HEK293 (cell line): ENCODE results near the gene PPFIA1.

Source experiments
- CTCF ChIA-PET: fragments of 350-600 bp; formaldehyde crosslinking; extraction: SDS; loops from one replicate; lab custom pipeline; 2021; ENCODE audit warnings: antibody characterized with exemption; lab: Yijun Ruan, JAX
- POLR2A ChIA-PET: fragments of 300-600 bp; formaldehyde crosslinking; extraction: SDS; loops from one replicate; lab custom pipeline; 2020; ENCODE audit warnings: antibody characterized with exemption, inconsistent platforms; lab: Yijun Ruan, JAX
- H3K27ac ChIP-seq: fragments of 200-500 bp; sonication (Bioruptor generic); 2 replicates; pipeline ENCODE4 v1.5.1; 2014; ENCODE audit warnings: low read depth, low read length, control low read depth, inconsistent platforms; ENCODE audit errors: extremely low read depth
- H3K36me3 ChIP-seq, 2 experiments: fragments of 200-500 bp in 1 of 2; sonication (Bioruptor generic) in 1 of 2; 1 replicate in 1 of 2; 2 replicates in 1 of 2; pipeline ENCODE4 v1.5.1; 2014 to 2017; ENCODE audit warnings: inconsistent platforms in 2 of 2, low read length in 2 of 2; ENCODE audit not compliant: control insufficient read depth in 2 of 2, insufficient read depth in 1 of 2
- H3K4me1 ChIP-seq: fragments of 200-500 bp; sonication (Bioruptor generic); 2 replicates; pipeline ENCODE4 v1.5.1; 2014; ENCODE audit warnings: mild to moderate bottlenecking, low read length, inconsistent platforms; ENCODE audit not compliant: control insufficient read depth, insufficient read depth
- H3K4me3 ChIP-seq: 2 replicates; pipeline ENCODE4 v1.5.1; 2011; ENCODE audit warnings: low read depth, mild to moderate bottlenecking, control low read depth, low read length, moderate library complexity
- H3K9me3 ChIP-seq: fragments of 200-500 bp; sonication (Bioruptor generic); 2 replicates; pipeline ENCODE4 v1.5.1; 2014; ENCODE audit warnings: low read depth, low read length, inconsistent platforms; ENCODE audit not compliant: control insufficient read depth, insufficient read depth
- BCL11B ChIP-seq: fragments of 450-650 bp; formaldehyde crosslinking; IDR thresholded peaks from 2 replicates; pipeline ENCODE4 v1.5.1; 2016; ENCODE audit warnings: low read depth, missing biosample characterization, missing genetic modification characterization
- EGR2 ChIP-seq: fragments of 450-650 bp; formaldehyde crosslinking; IDR thresholded peaks from 2 replicates; pipeline ENCODE4 v1.5.1; 2016; ENCODE audit warnings: low read depth, missing biosample characterization, missing genetic modification characterization
- KLF17 ChIP-seq: fragments of 450-650 bp; formaldehyde crosslinking; IDR thresholded peaks from 2 replicates; pipeline ENCODE4 v1.5.1; 2016; ENCODE audit warnings: missing biosample characterization, missing genetic modification characterization
- PRDM6 ChIP-seq: fragments of 450-650 bp; formaldehyde crosslinking; IDR thresholded peaks from 2 replicates; pipeline ENCODE4 v1.5.1; 2017; ENCODE audit warnings: missing biosample characterization, missing genetic modification characterization
- SP2 ChIP-seq: fragments of 450-650 bp; formaldehyde crosslinking; IDR thresholded peaks from 2 replicates; pipeline ENCODE4 v1.5.1; 2016; ENCODE audit warnings: missing biosample characterization, missing genetic modification characterization
- YY2 ChIP-seq: fragments of 450-650 bp; formaldehyde crosslinking; IDR thresholded peaks from 2 replicates; pipeline ENCODE4 v1.5.1; 2016; ENCODE audit warnings: missing biosample characterization, missing genetic modification characterization
- ZBTB49 ChIP-seq: fragments of 450-650 bp; formaldehyde crosslinking; IDR thresholded peaks from 2 replicates; pipeline ENCODE4 v1.5.1; 2016; ENCODE audit warnings: missing biosample characterization, missing genetic modification characterization, low read depth
- ZFHX2 ChIP-seq: fragments of 450-650 bp; formaldehyde crosslinking; conservative IDR thresholded peaks from 2 replicates; pipeline ENCODE4 v1.5.1; 2016; ENCODE audit warnings: missing biosample characterization, missing genetic modification characterization
- ZFP41 ChIP-seq: fragments of 450-650 bp; formaldehyde crosslinking; IDR thresholded peaks from 2 replicates; pipeline ENCODE4 v1.5.1; 2016; ENCODE audit warnings: missing biosample characterization, missing genetic modification characterization, borderline replicate concordance
- ZNF138 ChIP-seq: fragments of 450-650 bp; formaldehyde crosslinking; IDR thresholded peaks from 2 replicates; pipeline ENCODE4 v1.5.1; 2016; ENCODE audit warnings: missing biosample characterization, missing genetic modification characterization, borderline replicate concordance
- ZNF19 ChIP-seq: fragments of 450-650 bp; formaldehyde crosslinking; IDR thresholded peaks from 2 replicates; pipeline ENCODE4; 2016; ENCODE audit warnings: missing biosample characterization, missing genetic modification characterization, low read depth
- ZNF23 ChIP-seq: fragments of 450-650 bp; formaldehyde crosslinking; IDR thresholded peaks from 2 replicates; pipeline ENCODE4 v1.5.1; 2016; ENCODE audit warnings: missing biosample characterization, missing genetic modification characterization, borderline replicate concordance
- ZNF324 ChIP-seq: fragments of 450-650 bp; formaldehyde crosslinking; IDR thresholded peaks from 2 replicates; pipeline ENCODE4 v1.5.1; 2016; ENCODE audit warnings: missing biosample characterization, missing genetic modification characterization
- ZNF341 ChIP-seq: fragments of 450-650 bp; formaldehyde crosslinking; IDR thresholded peaks from 2 replicates; pipeline ENCODE4; 2016; ENCODE audit warnings: low read depth, missing biosample characterization, missing genetic modification characterization
- ZNF571 ChIP-seq: fragments of 450-650 bp; formaldehyde crosslinking; IDR thresholded peaks from 2 replicates; pipeline ENCODE4 v1.5.0; 2017; ENCODE audit warnings: missing biosample characterization, missing genetic modification characterization
- ZNF776 ChIP-seq: fragments of 450-650 bp; formaldehyde crosslinking; IDR thresholded peaks from 2 replicates; pipeline ENCODE4 v1.5.0; 2017; ENCODE audit warnings: missing biosample characterization, missing genetic modification characterization, borderline replicate concordance
- ZNF777 ChIP-seq: fragments of 450-650 bp; formaldehyde crosslinking; IDR thresholded peaks from 2 replicates; pipeline ENCODE4 v1.5.1; 2017; ENCODE audit warnings: missing biosample characterization, missing genetic modification characterization, borderline replicate concordance

PPFIA1 gene

GRCh38 chr11:70432065-70432464 lies 161.6 kb downstream of the PPFIA1 start (continued):
- TF ChIP-seq ZNF324 (no peak), SP2 (tag by site-specific recombination) (no peak), ZFP41 (no peak), ZNF19 (tag by site-specific recombination) (no peak)

- no peaks in the 10 kb centered on the region for H3K4me1 ChIP-seq
- H3K4me3 ChIP-seq = no peak overlapping the region
- no peaks in the 10 kb centered on the region for H3K9me3 ChIP-seq
- H3K36me3 ChIP-seq = peaks cover 0 to 96% of the 10 kb centered on the region in 2 experiments; a peak in 1 of 3 replicates
- CTCF ChIA-PET = no interaction called here
- POLR2A ChIA-PET = no interaction called here
- H3K27ac ChIP-seq = no peak overlapping the region
- TF ChIP-seq KLF17 (tag by site-specific recombination) (no peak), EGR2 (tag by site-specific recombination) (peak; percentile 51; the same call in 1 of the 2 replicates), ZFHX2 (peak; percentile 27; the same call in 1 of the 2 replicates)
These were observed 162.1 kb downstream of the PPFIA1 start for GRCh38 chr11:70432580-70432979.

- Histone ChIP-seq H3K27ac (no peak overlapping the region), H3K36me3 (peaks cover 0 to 97% of the 10 kb centered on the region in 2 experiments; a peak in 1 of 3 replicates), H3K4me3 (no peak overlapping the region), H3K9me3 (no peaks in the 10 kb centered on the region), H3K4me1 (no peaks in the 10 kb centered on the region)
- ChIA-PET POLR2A (interaction anchor here (0.6 kb wide), 1 partner anchor 46 kb away, joined by 4 read pairs; no protein-coding TSS in a partner anchor), CTCF (no interaction called here)
- no peak for TF ChIP-seq ZNF571 (tag by site-specific recombination)
- no peak for TF ChIP-seq ZNF138 (tag by site-specific recombination)
- no peak for TF ChIP-seq BCL11B (tag by site-specific recombination)
- TF ChIP-seq PRDM6 (tag by site-specific recombination) = no peak
- no peak for TF ChIP-seq ZNF23 (tag by site-specific recombination)
- TF ChIP-seq ZNF341 (tag by site-specific recombination) = no peak
- no peak for TF ChIP-seq ZNF777 (tag by site-specific recombination)
- TF ChIP-seq ZBTB49 (tag by site-specific recombination) = no peak
- no peak for TF ChIP-seq ZNF776 (tag by site-specific recombination)
- TF ChIP-seq YY2 (tag by site-specific recombination) = no peak
These were observed 162.5 kb downstream of the PPFIA1 start for GRCh38 chr11:70433038-70433437.
